T-helper 1 cell treated with Interleukin-12 subunit alpha and Interleukin-12 subunit beta and Interleukin-4 antibody, amounts not matched to agents 30 μg/mL and 1 μg/mL, for 36 hours (primary cell): ENCODE measurements around the gene SMAD3.
"Not testable (repeated sequence)": the region's sequence is repeated elsewhere in the genome, so short reads cannot be mapped to it uniquely, and the experiment has no call there.

Experiments used
- H3K27ac Mint-ChIP-seq: one replicate; pipeline ENCODE4 v1.8.0; 2021; ENCODE audit warnings: mild to moderate bottlenecking, mixed read lengths
- H3K27me3 Mint-ChIP-seq: one replicate; pipeline ENCODE4 v1.8.0; 2021; ENCODE audit warnings: low read depth, mixed read lengths
- H3K36me3 Mint-ChIP-seq: one replicate; pipeline ENCODE4 v1.8.0; 2021; ENCODE audit warnings: low read depth, mixed read lengths
- H3K4me1 Mint-ChIP-seq: one replicate; pipeline ENCODE4 v1.8.0; 2021; ENCODE audit warnings: low read depth, mixed read lengths
- H3K4me3 Mint-ChIP-seq: one replicate; pipeline ENCODE4 v1.8.0; 2021; ENCODE audit warnings: mild to moderate bottlenecking, moderate library complexity, mixed read lengths
- H3K9me3 Mint-ChIP-seq: one replicate; pipeline ENCODE4 v1.8.0; 2021; ENCODE audit warnings: mixed read lengths

SMAD3 gene

DNA sequence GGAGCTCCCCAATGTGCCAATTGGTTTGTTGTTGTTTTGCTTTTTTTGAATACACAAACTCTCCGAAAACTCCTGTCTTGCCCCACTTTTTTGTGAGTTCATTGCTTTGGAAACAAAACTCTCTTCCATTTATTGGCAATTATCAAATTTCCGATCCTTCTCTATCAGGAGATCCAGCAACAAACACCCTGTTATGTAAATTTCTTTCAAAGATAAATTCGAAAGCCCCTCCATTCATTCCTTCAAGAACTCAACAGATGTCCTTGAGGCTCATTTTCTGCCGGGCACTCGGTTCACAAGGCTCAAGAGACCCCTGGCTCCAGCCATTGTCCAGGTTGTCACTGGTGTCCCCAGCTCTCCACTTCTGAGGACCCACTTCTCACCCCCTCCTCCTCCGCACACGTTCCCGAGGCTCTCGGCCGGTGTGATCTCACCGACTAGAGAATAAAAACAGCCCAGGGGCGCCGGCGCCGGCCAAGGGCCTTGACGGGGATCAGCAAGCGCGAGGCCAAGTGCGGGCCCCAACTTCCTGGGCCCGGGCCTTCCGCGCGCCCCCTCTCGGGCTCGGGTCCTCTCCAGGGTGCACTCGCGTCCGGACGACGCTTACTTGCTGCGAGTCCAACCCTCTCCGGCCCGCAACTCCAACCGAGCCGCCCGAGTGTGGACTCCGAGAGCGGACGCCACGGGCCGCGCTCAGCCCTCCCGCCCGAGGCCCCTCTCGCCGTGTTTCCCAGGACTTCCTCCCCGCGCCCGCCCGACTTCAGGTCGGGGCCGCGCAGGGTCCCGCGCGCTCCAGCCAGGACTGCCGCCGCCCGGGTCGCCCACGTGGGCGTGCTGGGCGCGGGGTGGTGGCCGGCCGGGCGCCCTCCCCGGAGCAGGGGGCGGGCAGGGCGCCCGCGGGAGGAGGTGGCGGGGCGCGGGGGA lies 533 bp upstream of the SMAD3 start:
- peak overlapping the region; percentile 60 for H3K4me3 Mint-ChIP-seq
- H3K36me3 Mint-ChIP-seq, result peaks cover 33% of the 10 kb centered on the region
- peak overlapping the region; percentile 49 for H3K27ac Mint-ChIP-seq
- H3K9me3 Mint-ChIP-seq, result no peaks in the 10 kb centered on the region
- peaks cover 19% of the 10 kb centered on the region for H3K27me3 Mint-ChIP-seq
- H3K4me1 Mint-ChIP-seq, result peaks cover 45% of the 10 kb centered on the region

DNA sequence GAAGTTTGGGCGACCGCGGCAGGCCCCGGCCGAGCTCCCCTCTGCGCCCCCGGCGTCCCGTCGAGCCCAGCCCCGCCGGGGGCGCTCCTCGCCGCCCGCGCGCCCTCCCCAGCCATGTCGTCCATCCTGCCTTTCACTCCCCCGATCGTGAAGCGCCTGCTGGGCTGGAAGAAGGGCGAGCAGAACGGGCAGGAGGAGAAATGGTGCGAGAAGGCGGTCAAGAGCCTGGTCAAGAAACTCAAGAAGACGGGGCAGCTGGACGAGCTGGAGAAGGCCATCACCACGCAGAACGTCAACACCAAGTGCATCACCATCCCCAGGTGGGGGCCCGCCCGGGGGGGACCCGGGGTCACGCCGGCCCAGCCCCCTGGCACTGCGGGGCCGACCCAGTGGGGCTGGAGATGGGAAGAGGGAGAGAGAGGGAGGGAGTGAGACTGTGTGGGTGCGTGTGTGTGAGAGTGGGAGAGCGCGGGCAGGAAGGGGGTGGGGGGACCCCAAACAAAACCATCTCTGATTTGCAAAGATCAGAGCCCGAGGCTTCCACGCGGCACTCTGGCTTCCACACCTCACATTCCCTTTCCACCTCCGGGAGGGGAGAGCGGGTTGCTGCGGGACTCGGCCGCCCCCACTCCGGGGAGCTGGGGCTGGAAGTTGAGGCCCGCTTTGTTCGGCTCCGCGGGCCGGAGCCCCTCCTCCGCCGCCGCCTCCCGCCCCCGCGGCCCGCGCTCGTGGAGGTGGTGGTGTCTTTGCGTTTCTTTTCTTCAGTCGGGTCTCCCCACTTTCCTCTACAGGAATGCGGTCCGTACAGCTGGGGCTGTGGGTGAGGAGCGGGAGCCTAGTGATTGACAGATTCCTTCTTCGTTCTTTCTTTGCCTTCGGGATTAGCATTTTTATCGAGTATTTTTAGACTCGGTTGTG lies 898 bp downstream of the SMAD3 start:
- peak overlapping the region; percentile 96 for H3K4me3 Mint-ChIP-seq
- H3K4me1 Mint-ChIP-seq, result peaks cover 59% of the 10 kb centered on the region
- H3K36me3 Mint-ChIP-seq, result peaks cover 47% of the 10 kb centered on the region
- H3K9me3 Mint-ChIP-seq, result no peaks in the 10 kb centered on the region
- H3K27ac Mint-ChIP-seq, result peak overlapping the region; percentile 90
- peaks cover 19% of the 10 kb centered on the region for H3K27me3 Mint-ChIP-seq

DNA sequence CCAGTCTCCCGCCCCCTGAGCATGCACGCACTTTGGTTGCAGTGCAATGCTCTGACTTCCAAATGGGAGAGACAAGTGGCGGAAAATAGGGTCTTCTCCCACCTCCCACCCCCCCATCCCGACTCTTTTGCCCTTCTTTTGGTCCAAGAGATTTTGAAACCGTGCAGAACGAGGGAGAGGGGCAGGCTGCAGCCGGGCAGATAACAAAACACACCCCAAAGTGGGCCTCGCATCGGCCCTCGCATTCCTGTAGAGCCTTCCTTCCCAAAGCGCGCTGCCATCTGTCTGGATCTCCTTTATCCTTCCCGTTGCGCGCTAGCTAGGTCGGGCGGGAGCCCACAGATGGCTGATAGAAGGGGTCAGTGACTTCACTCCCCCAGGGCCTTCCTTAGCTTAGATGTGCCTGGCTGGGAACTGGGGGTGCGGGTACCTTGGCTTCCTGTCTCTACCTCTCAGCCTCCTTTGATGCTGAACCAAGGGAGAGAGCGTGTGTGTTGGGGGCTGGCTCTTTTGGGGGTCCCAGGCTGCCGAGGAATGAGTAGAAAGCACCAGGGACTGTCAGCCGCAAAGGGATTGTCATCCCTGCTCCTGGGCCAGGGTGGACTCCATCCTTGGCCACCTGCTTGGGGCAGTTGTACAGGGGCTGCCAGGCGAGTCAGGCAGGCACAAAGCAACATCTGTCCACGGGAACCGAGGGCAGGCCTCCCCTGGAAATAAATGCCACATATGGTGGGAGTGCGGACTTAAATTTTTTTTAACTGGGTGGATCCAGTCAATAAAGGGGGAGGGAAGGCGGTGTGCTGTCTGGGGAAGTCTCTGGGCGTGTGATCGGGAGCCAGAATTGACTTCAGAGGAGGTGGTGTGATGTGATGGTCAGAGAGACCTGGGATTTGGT lies 1.8 kb downstream of the SMAD3 start:
- Mint-ChIP-seq H3K27ac (peak overlapping the region; percentile 89), H3K4me3 (peak overlapping the region; percentile 96), H3K27me3 (peaks cover 16% of the 10 kb centered on the region), H3K9me3 (no peaks in the 10 kb centered on the region), H3K4me1 (peaks cover 58% of the 10 kb centered on the region), H3K36me3 (peaks cover 48% of the 10 kb centered on the region)

DNA sequence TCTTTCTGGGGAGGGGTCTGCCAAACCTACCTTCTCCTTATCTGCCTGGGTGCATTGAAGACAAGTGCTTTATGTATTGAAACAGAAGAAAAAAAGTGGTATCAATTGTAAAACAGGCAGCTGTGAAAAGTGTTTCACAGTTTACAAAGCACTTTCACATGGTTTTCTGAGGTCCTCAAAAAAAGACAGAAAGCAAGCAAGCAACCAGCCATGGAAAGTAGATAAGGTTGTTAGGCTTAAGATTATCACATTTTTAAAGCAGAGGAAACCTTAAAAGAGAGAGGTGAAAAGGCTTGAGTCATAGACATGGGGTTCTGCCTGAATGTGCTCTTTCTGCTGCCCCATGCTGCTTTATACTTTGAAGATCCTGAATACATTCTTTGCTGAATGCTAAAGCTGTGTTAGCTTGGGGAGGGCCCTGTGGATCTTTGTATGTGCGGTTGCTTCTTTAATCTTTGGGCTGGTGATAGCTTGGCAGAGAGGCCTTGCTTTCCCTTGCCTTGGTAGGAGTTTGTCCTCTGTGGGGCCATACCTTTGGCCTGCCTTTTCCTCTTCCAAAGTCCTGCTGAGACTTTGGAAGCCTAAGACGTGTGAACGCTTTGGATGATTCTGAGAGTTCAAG lies 2.6 kb downstream of the SMAD3 start:
- Mint-ChIP-seq H3K27ac (peak overlapping the region; percentile 89), H3K4me1 (peaks cover 62% of the 10 kb centered on the region), H3K9me3 (no peaks in the 10 kb centered on the region), H3K27me3 (peaks cover 15% of the 10 kb centered on the region), H3K4me3 (peak overlapping the region; percentile 96), H3K36me3 (peaks cover 54% of the 10 kb centered on the region)

DNA sequence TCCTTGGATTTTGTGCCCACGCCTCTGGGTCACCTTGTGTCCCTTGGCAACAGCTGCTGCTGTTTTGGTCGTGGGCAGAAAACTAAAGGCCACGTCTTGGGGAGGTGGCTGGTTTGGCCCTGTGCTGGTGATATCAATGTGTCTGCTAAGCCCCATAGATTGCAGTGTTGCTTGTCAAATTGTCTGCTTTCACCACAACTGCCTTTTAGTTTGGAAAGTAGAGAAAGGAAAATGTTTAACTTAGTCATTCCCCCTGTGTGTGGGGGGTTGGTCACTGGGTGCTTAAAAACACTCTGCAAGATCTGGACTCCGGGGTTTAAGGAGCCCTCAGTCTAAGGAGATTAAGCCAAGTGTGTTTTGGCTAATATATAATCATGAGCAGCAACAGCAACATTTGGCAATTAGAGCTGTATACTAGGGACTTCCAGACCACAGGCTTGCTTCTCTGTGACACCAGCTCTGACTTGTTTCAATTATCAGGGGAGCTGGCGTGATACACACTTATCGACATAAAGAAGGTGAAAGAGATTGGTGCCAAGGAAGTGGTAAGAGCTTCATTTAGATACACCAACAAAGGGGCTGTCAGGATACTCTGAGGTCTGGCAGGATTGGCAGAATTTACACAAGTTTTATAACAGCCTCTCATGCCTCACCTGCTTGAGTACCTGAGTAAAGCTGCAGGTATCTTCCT lies 3.5 kb downstream of the SMAD3 start:
- H3K4me3 Mint-ChIP-seq, result peak overlapping the region; percentile 96
- H3K9me3 Mint-ChIP-seq, result no peaks in the 10 kb centered on the region
- peaks cover 57% of the 10 kb centered on the region for H3K36me3 Mint-ChIP-seq

DNA sequence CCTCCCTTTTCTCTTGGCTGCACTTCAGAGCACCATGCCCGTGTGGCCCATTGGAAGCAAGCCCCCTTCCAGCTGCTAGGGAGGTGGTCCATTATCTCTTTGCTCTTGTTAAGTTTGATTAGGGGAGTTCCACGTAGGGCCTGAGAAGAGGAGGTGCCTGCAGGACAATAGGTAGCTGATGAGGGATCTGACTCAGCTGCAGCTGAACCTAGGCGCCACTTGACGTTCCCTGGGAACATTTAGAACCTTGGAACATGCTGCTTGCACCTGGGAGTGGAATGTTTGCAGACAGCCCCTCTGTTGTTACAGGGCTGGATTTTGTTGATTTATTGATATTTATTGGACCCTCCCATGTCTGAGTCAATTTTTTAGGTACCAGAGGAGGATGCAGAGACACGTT lies 4.7 kb downstream of the SMAD3 start:
- Mint-ChIP-seq H3K4me3 (peak overlapping the region; percentile 96), H3K4me1 (peaks cover 65% of the 10 kb centered on the region), H3K27me3 (no peaks in the 10 kb centered on the region), H3K9me3 (no peaks in the 10 kb centered on the region), H3K27ac (peak overlapping the region; percentile 55), H3K36me3 (peaks cover 63% of the 10 kb centered on the region)

More for the DNA sequence above, 3.5 kb downstream of the SMAD3 start:
- Mint-ChIP-seq H3K4me1 (peaks cover 60% of the 10 kb centered on the region), H3K27me3 (peaks cover 7% of the 10 kb centered on the region), H3K27ac (peak overlapping the region; percentile 89)

DNA sequence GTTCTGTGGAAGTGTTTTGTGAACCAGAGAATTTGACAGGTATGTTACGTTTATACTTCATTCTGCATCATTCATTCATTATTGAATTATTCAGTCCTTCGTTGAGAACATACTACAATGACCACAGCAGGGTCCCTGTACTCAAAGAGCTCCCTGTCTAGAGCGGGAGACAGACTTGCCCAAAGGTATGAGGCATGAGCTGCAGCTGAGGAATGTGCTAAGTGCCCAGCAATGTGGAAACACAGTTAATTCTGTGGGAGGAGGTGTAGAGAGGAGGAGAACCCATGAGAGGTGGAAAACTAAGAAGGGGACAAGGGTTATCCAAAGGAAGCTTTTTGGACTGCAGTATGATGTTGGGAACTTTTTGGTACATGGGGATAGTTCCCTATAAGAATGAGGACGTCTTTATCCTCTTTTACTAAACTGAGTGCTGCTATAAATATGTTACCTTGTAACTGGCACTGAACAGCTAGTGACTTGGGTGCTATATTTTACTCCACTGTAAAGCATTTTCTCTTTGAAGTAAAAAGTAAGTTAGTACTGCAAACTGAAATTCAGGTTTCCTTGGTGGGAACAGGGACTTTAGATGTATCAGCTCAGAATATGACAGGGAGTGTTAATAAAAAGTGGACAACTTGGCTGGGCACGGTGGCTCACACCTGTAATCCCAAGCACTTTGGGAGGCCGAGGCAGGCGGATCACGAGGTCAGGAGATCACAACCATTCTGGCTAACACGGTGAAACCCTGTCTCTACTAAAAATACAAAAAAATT lies 5.7 kb downstream of the SMAD3 start:
- Mint-ChIP-seq H3K4me3 (peak overlapping the region; percentile 69), H3K4me1 (peaks cover 71% of the 10 kb centered on the region), H3K27ac (peak overlapping the region; percentile 47), H3K27me3 (no peaks in the 10 kb centered on the region), H3K9me3 (no peaks in the 10 kb centered on the region), H3K36me3 (peaks cover 68% of the 10 kb centered on the region)

DNA sequence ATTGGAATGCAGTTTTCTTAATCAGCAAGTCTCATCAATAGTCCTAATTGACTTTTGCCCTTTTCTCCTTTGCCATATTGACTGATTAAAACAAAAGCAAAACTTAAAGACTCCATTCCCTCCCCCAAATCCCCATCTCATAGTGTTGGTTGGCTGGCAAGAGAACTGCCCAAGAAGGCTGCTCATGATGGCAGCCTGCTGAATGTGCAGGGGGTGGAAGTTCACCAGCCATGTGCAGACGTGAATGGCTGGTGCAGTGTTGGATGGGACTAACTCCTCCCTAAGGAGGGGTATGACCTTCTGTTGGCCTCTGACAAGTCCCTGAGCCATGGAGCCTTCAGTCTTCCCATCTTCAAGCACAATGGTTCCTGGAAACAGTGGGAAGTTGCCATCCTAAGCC lies 7.0 kb downstream of the SMAD3 start:
- Mint-ChIP-seq H3K4me1 (peaks cover 83% of the 10 kb centered on the region), H3K4me3 (peak overlapping the region; percentile 80), H3K27ac (peak overlapping the region; percentile 88), H3K27me3 (no peaks in the 10 kb centered on the region), H3K36me3 (peaks cover 73% of the 10 kb centered on the region), H3K9me3 (no peaks in the 10 kb centered on the region)

DNA sequence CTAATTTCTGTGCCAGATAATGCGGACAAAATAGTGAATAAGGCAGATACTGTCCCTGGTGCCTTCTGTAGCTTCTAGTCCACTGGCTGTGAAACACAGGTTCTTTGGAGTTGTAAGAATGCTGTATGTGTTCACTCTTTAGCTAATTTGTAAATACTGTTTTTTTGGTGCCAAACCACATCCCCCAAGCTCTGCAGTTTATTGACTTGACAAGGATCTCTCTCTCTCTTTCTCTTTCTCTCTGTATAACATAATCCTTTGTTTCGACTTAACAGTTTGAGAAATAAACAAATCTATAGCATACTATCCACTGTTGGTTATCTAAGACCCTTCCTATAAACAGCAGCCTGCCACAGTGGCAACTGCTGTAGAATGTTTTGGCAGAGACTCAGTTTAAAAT lies 7.6 kb downstream of the SMAD3 start:
- no peaks in the 10 kb centered on the region for H3K9me3 Mint-ChIP-seq
- H3K36me3 Mint-ChIP-seq, result peaks cover 71% of the 10 kb centered on the region
- H3K27ac Mint-ChIP-seq, result peak overlapping the region; percentile 88
- no peaks in the 10 kb centered on the region for H3K27me3 Mint-ChIP-seq
- peaks cover 85% of the 10 kb centered on the region for H3K4me1 Mint-ChIP-seq
- peak overlapping the region; percentile 80 for H3K4me3 Mint-ChIP-seq

DNA sequence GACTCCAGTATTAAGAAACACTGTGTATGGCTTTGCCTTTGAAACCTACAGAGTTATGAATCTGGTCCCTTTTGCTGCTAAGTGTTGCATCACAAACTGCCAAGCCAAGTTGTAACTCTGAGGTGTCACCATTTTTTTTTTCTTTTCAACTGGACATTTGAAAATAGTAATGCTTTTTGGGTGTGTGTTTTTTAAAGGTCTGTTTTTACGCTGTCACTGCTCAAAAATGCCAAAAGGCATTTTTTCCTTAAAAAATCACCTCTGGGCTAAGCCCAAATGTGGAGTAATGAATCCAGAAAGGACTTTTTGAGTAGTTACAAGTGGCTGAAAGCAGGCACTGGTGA lies 9.5 kb downstream of the SMAD3 start:
- Mint-ChIP-seq H3K9me3 (no peaks in the 10 kb centered on the region), H3K27me3 (no peaks in the 10 kb centered on the region), H3K4me3 (peak overlapping the region; percentile 88), H3K4me1 (peaks cover 83% of the 10 kb centered on the region), H3K36me3 (peaks cover 65% of the 10 kb centered on the region), H3K27ac (peak overlapping the region; percentile 96)

DNA sequence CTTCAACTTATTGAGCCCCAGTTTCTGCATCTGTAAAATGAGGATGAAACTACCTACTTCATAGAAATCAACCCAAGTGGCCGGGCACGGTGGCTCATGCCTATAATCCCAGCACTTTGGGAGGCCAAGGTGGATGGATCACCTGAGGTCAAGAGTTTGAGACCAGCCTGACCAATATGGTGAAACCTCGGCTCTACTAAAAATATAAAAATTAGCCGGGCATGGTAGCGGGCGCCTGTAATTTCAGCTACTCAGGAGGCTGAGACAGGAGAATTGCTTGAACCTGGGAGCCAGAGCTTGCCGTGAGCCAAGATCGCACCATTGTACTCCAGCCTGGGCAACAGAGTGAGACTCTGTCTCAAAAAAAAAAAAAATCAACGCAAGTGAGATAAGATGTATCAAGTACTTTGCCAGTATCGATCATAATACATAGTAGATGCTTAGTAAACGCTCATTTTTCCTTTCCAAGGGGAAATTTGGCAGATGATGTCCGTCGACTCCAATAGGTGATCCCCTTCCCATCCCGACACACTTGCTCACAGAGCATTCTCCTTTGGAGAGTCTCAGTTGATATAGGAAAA lies 10.2 kb downstream of the SMAD3 start:
- H3K36me3 Mint-ChIP-seq, result peaks cover 65% of the 10 kb centered on the region
- not testable (repeated sequence) for H3K9me3 Mint-ChIP-seq, H3K27me3 Mint-ChIP-seq
- H3K27ac Mint-ChIP-seq, result peak overlapping the region; percentile 96
- peak overlapping the region; percentile 88 for H3K4me3 Mint-ChIP-seq
- H3K4me1 Mint-ChIP-seq, result peaks cover 84% of the 10 kb centered on the region

DNA sequence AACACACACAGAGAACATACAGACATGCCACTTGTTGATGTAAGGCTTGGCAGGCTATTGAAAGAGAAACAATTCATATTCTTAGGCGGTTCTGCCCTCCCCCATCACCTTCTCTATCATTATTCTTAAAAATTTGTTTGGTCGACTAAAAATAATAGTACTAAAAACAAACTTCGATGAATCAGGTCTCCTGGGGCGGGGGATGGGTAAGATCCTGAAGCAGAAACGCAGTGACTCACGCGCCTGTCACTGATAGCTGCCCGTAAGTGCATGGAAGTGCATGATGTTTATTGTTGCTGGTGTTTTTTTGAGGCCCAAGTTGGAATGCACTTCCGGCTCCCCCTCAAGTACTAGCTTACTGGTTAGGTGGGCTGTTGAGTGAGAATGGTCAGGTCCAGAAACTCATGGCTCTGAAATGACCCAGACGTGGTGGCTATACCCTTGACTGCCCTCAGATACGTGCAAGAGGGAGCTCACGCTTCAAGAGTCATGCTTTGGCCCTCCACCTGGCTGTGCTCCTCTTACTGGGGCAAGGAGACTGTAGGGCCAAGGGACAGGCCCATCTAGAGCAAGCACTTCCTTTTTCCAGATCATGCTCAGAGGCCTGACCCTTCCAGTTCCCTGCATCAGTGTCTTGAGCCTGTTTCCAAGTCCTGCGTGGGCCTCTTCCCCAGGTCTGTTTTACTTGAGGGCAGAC lies 10.9 kb downstream of the SMAD3 start:
- Mint-ChIP-seq H3K27me3 (no peaks in the 10 kb centered on the region), H3K36me3 (peaks cover 65% of the 10 kb centered on the region), H3K9me3 (no peaks in the 10 kb centered on the region), H3K4me3 (peak overlapping the region; percentile 70), H3K4me1 (peaks cover 84% of the 10 kb centered on the region), H3K27ac (peak overlapping the region; percentile 91)
